ENCODE results near the gene FAM43B. TPM values are rescaled to one million over a fixed set of nuclear protein-coding genes. Genes with fewer than 3 reads are reported as not detected.

FAM43B gene
- polyA plus RNA-seq, 1 experiment = not detected

DNA sequence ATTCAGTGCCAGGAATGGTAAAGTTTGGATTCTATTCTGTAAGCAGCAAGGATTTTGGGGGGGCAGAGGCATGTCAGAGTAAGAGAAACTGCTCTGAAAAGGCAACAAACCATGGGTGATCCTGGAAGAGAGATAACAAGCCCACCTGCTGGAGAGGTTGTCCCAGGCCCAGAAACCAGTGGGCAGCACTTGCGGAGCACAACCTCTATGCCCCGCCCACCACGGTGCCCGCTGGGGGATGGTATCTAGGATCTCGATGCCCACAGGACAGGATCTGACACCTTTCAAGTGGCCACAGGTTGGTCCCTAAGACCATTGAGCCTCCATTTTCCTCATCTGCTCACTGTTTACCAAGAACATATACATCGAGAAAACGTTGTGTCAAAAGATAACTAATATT lies 24.2 kb upstream of the FAM43B start:
- ChIA-PET CTCF (interaction anchor here (1.2 to 5.8 kb wide), 2 partner anchors 10 to 113 kb away, joined by 4 to 59 read pairs; no protein-coding TSS in a partner anchor), POLR2A (no interaction called here)
- Histone ChIP-seq H3K4me3 (ENCODE audit: low read depth, low read length) (no peak overlapping the region), H3K27me3 (ENCODE audit: control insufficient read depth, insufficient read depth, low read length) (peaks cover 20% of the 10 kb centered on the region), H3K36me3 (ENCODE audit: control insufficient read depth, insufficient read depth, low read length) (no peaks in the 10 kb centered on the region)
- DNase-seq (ENCODE audit: low read depth) = no peak
- TF ChIP-seq, protein P1, sequence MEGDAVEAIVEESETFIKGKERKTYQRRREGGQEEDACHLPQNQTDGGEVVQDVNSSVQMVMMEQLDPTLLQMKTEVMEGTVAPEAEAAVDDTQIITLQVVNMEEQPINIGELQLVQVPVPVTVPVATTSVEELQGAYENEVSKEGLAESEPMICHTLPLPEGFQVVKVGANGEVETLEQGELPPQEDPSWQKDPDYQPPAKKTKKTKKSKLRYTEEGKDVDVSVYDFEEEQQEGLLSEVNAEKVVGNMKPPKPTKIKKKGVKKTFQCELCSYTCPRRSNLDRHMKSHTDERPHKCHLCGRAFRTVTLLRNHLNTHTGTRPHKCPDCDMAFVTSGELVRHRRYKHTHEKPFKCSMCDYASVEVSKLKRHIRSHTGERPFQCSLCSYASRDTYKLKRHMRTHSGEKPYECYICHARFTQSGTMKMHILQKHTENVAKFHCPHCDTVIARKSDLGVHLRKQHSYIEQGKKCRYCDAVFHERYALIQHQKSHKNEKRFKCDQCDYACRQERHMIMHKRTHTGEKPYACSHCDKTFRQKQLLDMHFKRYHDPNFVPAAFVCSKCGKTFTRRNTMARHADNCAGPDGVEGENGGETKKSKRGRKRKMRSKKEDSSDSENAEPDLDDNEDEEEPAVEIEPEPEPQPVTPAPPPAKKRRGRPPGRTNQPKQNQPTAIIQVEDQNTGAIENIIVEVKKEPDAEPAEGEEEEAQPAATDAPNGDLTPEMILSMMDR (IDR thresholded peaks at IDR 0.05; ENCODE audit: insufficient read depth, low read depth, low read length) = no peak

DNA sequence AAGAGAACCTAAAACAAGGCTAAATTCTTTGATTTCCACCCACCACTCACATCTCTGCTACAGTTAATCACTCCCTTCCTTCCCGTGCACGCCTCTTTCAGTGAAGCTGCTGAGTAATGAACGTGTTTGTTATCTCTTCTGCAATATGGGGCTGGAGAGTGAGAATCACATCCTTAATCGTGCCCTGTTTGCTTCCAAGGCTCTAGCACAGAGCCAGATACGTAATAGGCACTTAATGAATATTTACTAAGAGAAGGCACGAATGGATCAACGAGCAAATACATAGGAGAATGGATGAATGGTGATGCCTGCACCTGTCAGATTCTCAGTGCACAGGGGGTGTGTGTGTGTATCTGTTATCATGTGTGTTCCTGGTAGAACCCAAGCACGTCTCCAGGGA lies 22.1 kb upstream of the FAM43B start:
- DNase-seq (ENCODE audit: low read depth) = no peak
- Histone ChIP-seq H3K27me3 (ENCODE audit: control insufficient read depth, insufficient read depth, low read length) (peaks cover 35% of the 10 kb centered on the region), H3K4me3 (ENCODE audit: low read depth, low read length) (no peak overlapping the region), H3K36me3 (ENCODE audit: control insufficient read depth, insufficient read depth, low read length) (no peaks in the 10 kb centered on the region)
- POLR2A ChIA-PET = no interaction called here
- TF ChIP-seq, protein P1 (IDR thresholded peaks at IDR 0.05; ENCODE audit: insufficient read depth, low read depth, low read length) = no peak
- CTCF ChIA-PET = interaction anchor here (1.9 kb wide), 1 partner anchor 45 kb away, joined by 8 read pairs; no protein-coding TSS in a partner anchor

DNA sequence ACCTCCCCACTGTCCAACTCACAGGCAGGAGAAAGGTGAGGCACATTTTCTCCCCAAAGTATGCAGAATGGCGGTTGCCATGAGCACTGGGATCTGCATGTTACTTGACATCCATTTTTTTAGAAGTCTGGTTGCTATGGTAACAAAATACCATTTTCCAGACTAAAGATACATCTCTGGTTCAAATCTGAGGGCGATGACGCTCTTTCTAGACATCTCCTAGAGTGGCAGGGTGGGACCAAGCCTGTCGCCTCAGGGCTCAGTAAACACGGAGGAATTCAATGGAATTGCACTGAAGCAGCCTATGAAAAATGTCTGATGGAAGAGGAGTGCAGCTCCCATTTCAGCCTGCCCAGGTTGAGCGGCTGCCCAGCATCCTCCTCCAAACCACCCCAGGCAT lies 21.5 kb upstream of the FAM43B start:
- peaks cover 39% of the 10 kb centered on the region for H3K27me3 ChIP-seq (ENCODE audit: control insufficient read depth, insufficient read depth, low read length)
- no peak for DNase-seq (ENCODE audit: low read depth)
- no peak overlapping the region for H3K4me3 ChIP-seq (ENCODE audit: low read depth, low read length)
- ChIA-PET CTCF (no interaction called here), POLR2A (interaction anchor here (0.6 kb wide), 1 partner anchor 11 kb away, joined by 4 read pairs; no protein-coding TSS in a partner anchor)
- no peaks in the 10 kb centered on the region for H3K36me3 ChIP-seq (ENCODE audit: control insufficient read depth, insufficient read depth, low read length)
- TF ChIP-seq, protein P1 (IDR thresholded peaks at IDR 0.05; ENCODE audit: insufficient read depth, low read depth, low read length) = no peak

DNA sequence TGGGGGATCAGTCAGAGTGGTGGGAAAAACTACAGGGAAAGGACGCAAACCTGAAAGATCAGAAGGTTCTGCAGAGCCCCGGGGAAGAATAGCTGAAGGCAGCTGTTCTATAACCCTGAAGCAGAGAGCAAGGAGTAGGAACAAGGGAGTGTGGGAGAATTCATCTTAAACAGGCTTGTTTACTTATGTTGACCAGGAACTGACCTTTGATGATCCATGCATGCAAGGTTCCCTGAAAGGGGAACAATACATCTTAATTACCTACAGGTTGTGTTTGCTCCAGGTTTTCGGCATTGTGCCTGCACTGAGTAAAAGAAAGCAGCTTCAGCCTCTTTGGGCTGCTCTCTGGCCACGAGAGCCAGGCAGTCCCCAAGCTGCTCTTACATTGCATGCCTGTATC lies 18.7 kb upstream of the FAM43B start:
- ChIA-PET POLR2A (no interaction called here), CTCF (interaction anchor here (1.2 to 1.6 kb wide), 2 partner anchors 10 to 100 kb away, joined by 3 to 8 read pairs; no protein-coding TSS in a partner anchor)
- H3K36me3 ChIP-seq (ENCODE audit: control insufficient read depth, insufficient read depth, low read length) = no peaks in the 10 kb centered on the region
- no peak overlapping the region for H3K4me3 ChIP-seq (ENCODE audit: low read depth, low read length)
- H3K27me3 ChIP-seq (ENCODE audit: control insufficient read depth, insufficient read depth, low read length) = peaks cover 31% of the 10 kb centered on the region
- DNase-seq (ENCODE audit: low read depth) = no peak
- TF ChIP-seq, protein P1 (IDR thresholded peaks at IDR 0.05; ENCODE audit: insufficient read depth, low read depth, low read length) = no peak

DNA sequence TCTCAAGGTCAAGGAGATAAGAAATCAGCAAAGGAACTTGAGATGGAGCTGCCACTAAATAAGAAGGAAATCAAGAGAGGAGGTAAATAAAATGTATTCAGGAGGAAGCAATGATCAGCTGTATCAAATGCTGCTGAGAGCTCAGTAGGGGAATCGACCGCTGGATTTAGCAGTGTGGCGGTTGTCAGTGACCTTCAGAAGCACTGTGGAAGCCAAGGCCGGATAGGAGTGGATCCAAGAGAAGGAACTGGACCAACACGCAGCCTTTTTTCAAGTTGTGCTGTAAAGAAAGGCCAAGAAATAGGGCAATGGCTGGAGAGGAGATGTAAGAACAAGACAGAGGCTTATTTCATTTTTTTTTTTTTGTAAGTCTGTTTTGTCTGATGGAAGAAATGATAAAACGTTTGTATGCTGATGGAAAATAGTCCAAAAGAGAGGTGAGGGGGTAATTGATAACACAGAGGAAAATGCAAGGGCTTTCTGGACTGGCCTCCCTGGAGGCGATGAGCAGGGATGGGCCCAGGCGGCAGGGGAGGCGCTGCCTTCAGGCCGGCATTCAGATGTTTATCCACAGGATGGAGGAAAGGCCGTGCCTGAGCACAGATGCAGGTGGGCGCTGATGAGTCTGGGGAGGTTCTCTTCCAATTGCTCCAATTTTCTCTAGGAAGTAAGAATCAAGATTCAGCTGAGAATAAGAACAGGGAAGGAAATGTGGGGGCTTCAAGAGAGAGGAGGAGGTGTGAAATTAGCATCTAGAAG lies 17.5 kb upstream of the FAM43B start:
- ChIA-PET CTCF (interaction anchor here (0.9 to 1.6 kb wide), 2 partner anchors 12 to 99 kb away, joined by 3 to 8 read pairs; partner anchors contain the start of gene PINK1), POLR2A (no interaction called here)
- Histone ChIP-seq H3K4me3 (ENCODE audit: low read depth, low read length) (no peak overlapping the region), H3K27me3 (ENCODE audit: control insufficient read depth, insufficient read depth, low read length) (peaks cover 25% of the 10 kb centered on the region), H3K36me3 (ENCODE audit: control insufficient read depth, insufficient read depth, low read length) (no peaks in the 10 kb centered on the region)
- TF ChIP-seq, protein P1 (IDR thresholded peaks at IDR 0.05; ENCODE audit: insufficient read depth, low read depth, low read length) = no peak
- no peak for DNase-seq (ENCODE audit: low read depth)

Data from BJ (cell line).